DOHH2 (cell line): Measurements from ENCODE around the gene TNPO2.
"Not testable (repeated sequence)": the region's sequence is repeated elsewhere in the genome, so short reads cannot be mapped to it uniquely, and the experiment has no call there.

ENCODE experiments used
- H3F3A ChIP-seq: fragments of 200-600 bp; sonication (generic), shearing (Covaris generic); 2 replicates; pipeline ENCODE4 v1.6.0; 2016; ENCODE audit warnings: antibody characterized with exemption, mild to moderate bottlenecking; ENCODE audit not compliant: control insufficient read depth, insufficient read depth
- H3K27ac ChIP-seq: fragments of 200-600 bp; sonication (generic); 2 replicates; pipeline ENCODE4 v1.5.1; 2014; ENCODE audit warnings: low read depth, mild to moderate bottlenecking, low read length, moderate library complexity
- H3K27me3 ChIP-seq: fragments of 200-600 bp; sonication (generic); 2 replicates; pipeline ENCODE4 v1.6.1; 2014; ENCODE audit warnings: mild to moderate bottlenecking, low read length, mixed read lengths; ENCODE audit not compliant: control insufficient read depth
- H3K36me3 ChIP-seq: fragments of 200-600 bp; sonication (generic); 2 replicates; pipeline ENCODE4 v1.6.1; 2014; ENCODE audit warnings: mild to moderate bottlenecking, low read length, moderate library complexity, mixed read lengths; ENCODE audit not compliant: control insufficient read depth
- H3K4me1 ChIP-seq: fragments of 200-600 bp; sonication (generic); 2 replicates; pipeline ENCODE4 v1.6.1; 2014; ENCODE audit warnings: mild to moderate bottlenecking, low read length, mixed read lengths; ENCODE audit not compliant: control insufficient read depth
- H3K4me2 ChIP-seq: fragments of 200-600 bp; sonication (generic); 2 replicates; pipeline ENCODE4 v1.6.0; 2014; ENCODE audit warnings: mild to moderate bottlenecking, low read length, moderate library complexity
- H3K4me3 ChIP-seq: fragments of 200-600 bp; sonication (generic); 2 replicates; pipeline ENCODE4 v1.5.1; 2014; ENCODE audit warnings: mild to moderate bottlenecking, low read length, mixed read lengths
- H3K79me2 ChIP-seq: fragments of 200-600 bp; sonication (generic); 2 replicates; pipeline ENCODE4 v1.6.1; 2014; ENCODE audit warnings: mild to moderate bottlenecking, low read length, mixed read lengths; ENCODE audit not compliant: control insufficient read depth
- H3K9me2 ChIP-seq: fragments of 200-600 bp; sonication (generic); replicated peaks from 2 replicates; pipeline ENCODE4 v1.6.1; 2014; ENCODE audit warnings: mild to moderate bottlenecking, low read length, mixed read lengths; ENCODE audit not compliant: control insufficient read depth
- H3K9me3 ChIP-seq: fragments of 200-600 bp; sonication (generic); 2 replicates; pipeline ENCODE4 v1.6.1; 2014; ENCODE audit warnings: antibody characterized with exemption, low read length, mixed read lengths; ENCODE audit not compliant: control insufficient read depth, insufficient read depth
- H4K20me1 ChIP-seq: fragments of 200-600 bp; sonication (generic); 2 replicates; pipeline ENCODE4 v1.6.0; 2014; ENCODE audit warnings: low read depth, mild to moderate bottlenecking, antibody characterized with exemption, low read length, moderate library complexity; ENCODE audit not compliant: control insufficient read depth, insufficient read depth
- CTCF ChIP-seq: fragments of 200-600 bp; sonication (generic); IDR thresholded peaks from one replicate; pipeline ENCODE4 v1.5.1; 2014; ENCODE audit warnings: antibody characterized with exemption, mild to moderate bottlenecking, low read depth, low read length; ENCODE audit not compliant: poor library complexity, severe bottlenecking
- EZH2phosphoT487 ChIP-seq: fragments of 200-600 bp; sonication (generic); IDR thresholded peaks from 2 replicates; pipeline ENCODE4 v1.6.1; 2017; ENCODE audit warnings: borderline replicate concordance, mild to moderate bottlenecking, antibody characterized with exemption, low read length, moderate library complexity, mixed read lengths

Gene TNPO2

DNA sequence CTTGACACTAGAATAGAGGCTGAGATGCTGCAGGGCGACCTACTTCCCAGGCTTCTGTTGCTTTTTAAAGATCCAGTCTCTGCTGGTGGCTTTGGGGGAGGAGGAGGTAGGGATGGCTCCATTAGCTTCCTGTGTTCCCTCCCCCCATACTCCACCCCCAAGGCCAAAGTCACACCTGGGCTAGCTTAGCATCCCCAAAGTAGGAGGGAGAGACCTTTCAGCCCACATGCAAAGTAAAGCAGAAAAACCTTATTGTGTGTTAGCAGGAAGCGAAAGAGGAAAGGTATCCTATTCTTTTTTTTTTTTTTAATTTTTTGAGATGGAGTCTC lies 3.2 kb upstream of the TNPO2 start:
- H3K79me2 ChIP-seq = peaks cover 68% of the 10 kb centered on the region
- H3K4me2 ChIP-seq = peak overlapping the region; percentile 43
- H3K36me3 ChIP-seq = peaks cover 59% of the 10 kb centered on the region
- H3K27me3 ChIP-seq = no peaks in the 10 kb centered on the region
- no peaks in the 10 kb centered on the region for H3K9me3 ChIP-seq
- no peaks in the 10 kb centered on the region for H3K9me2 ChIP-seq
- peaks cover 69% of the 10 kb centered on the region for H3K4me1 ChIP-seq
- no peak for TF ChIP-seq CTCF
- no peak for TF ChIP-seq EZH2phosphoT487
- H3F3A ChIP-seq = peaks cover 24% of the 10 kb centered on the region
- peaks cover 5% of the 10 kb centered on the region; the same call in 1 of the 2 replicates for H4K20me1 ChIP-seq
- H3K27ac ChIP-seq = peak overlapping the region; percentile 79
- H3K4me3 ChIP-seq = peak overlapping the region; percentile 17; the same call in 1 of the 2 replicates

- H3K4me1 ChIP-seq = peaks cover 62% of the 10 kb centered on the region
- H3K27ac ChIP-seq = not testable (repeated sequence)
Measured at GRCh38 chr19:12725612-12726011, 1.9 kb upstream of the TNPO2 start.

GRCh38 chr19:12723381-12723640 lies 421 bp downstream of the TNPO2 start:
- peak overlapping the region; percentile 96 for H3K4me3 ChIP-seq
- H3K79me2 ChIP-seq = peaks cover 70% of the 10 kb centered on the region
- H3K4me2 ChIP-seq = peak overlapping the region; percentile 83
- peak overlapping the region; percentile 78 for H3K27ac ChIP-seq
- peaks cover 10% of the 10 kb centered on the region; the same call in 1 of the 2 replicates for H4K20me1 ChIP-seq
- no peak for TF ChIP-seq CTCF
- no peak for TF ChIP-seq EZH2phosphoT487
- H3K9me3 ChIP-seq = no peaks in the 10 kb centered on the region
- H3K27me3 ChIP-seq = no peaks in the 10 kb centered on the region
- no peaks in the 10 kb centered on the region for H3K9me2 ChIP-seq
- peaks cover 58% of the 10 kb centered on the region for H3K36me3 ChIP-seq
- H3F3A ChIP-seq = peaks cover 13% of the 10 kb centered on the region
- peaks cover 46% of the 10 kb centered on the region for H3K4me1 ChIP-seq

More at GRCh38 chr19:12725612-12726011, 1.9 kb upstream of the TNPO2 start:
- not testable (repeated sequence) for H3K27me3 ChIP-seq, H3K9me2 ChIP-seq, H3K4me2 ChIP-seq, H4K20me1 ChIP-seq, H3K9me3 ChIP-seq, H3K4me3 ChIP-seq
- Histone ChIP-seq H3F3A (peaks cover 24% of the 10 kb centered on the region), H3K79me2 (peaks cover 68% of the 10 kb centered on the region), H3K36me3 (peaks cover 60% of the 10 kb centered on the region)

DNA sequence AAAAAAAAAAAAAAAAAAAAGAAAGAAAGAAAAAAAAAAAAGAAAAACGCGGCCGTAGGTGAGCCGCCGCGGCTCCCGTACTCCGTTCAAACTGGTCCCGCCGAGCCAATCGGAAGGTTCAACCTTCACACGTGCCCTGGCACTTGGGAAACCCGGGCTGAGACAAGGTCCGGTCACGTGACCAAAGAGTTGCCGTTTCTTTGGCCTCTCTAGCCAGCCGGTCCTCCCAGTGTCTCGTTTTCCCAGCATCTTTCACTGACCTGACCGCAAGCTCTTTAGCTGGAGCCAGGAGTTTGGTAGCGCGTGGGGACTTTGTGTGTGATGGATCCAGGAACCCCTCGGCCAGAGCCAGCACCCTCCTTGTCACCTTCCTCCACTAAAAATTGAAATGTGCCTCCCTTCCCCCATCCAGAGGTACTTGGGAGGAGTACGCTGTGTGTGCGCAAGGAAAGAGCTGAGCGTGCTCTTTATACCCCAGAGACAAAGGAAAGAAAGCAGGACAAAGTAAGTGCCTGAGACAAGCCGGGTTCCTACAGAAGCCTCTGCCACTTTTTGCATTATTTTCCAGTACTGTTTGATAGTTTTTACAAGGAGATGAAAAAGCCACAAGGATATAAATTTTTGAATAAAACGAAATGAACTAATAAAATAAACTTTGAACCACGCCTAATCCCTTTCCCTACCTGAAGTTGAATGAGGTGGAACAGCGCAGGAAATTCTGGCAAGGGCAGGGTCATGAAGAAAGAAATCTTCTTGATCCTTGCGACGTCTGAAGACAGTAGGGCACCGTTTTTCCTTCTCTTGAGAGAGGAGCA lies 959 bp downstream of the TNPO2 start:
- Histone ChIP-seq H3K27ac (peak overlapping the region; percentile 78), H3K9me2 (no peaks in the 10 kb centered on the region), H3K4me1 (peaks cover 40% of the 10 kb centered on the region), H3K4me3 (peak overlapping the region; percentile 96), H3K9me3 (no peaks in the 10 kb centered on the region), H3K36me3 (peaks cover 57% of the 10 kb centered on the region), H3K79me2 (peaks cover 72% of the 10 kb centered on the region), H3K4me2 (peak overlapping the region; percentile 98), H3K27me3 (no peaks in the 10 kb centered on the region), H4K20me1 (peaks cover 10% of the 10 kb centered on the region; the same call in 1 of the 2 replicates), H3F3A (peaks cover 9% of the 10 kb centered on the region)
- TF ChIP-seq EZH2phosphoT487 = no peak
- no peak for TF ChIP-seq CTCF
